HG02870 (cell line): ENCODE results near the gene ADAM33.

Source experiments
- ATAC-seq: cut with Tn5 transposase; IDR thresholded peaks from one replicate; pipeline ENCODE4 v1.9.1; 2021; ENCODE audit warnings: mild to moderate bottlenecking, moderate library complexity; ENCODE audit not compliant: unreplicated experiment

ADAM33 gene

DNA sequence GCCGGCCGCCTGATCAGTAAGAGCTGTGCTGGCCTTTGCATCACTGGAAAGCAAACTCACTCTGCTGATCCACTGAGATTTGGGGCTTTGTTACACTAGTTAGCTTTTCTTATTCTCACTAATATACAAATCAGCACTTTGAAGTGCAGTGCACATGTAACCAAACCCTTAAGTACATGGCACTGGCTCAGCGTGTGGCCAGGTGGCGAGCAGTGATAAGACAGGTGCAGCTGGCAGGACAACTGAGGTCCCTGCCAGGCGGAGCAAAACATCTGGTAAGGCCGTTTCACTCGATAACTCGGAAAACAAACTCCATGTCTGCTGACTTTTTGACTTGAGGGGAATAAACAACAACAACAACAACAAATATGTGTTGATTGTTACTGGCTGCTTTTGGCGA, 29.6 kb downstream of the ADAM33 start:
- ATAC-seq, result no peak

- no peak for ATAC-seq
These were observed 30.4 kb downstream of the ADAM33 start for GRCh38 chr20:3651204-3651962.

DNA sequence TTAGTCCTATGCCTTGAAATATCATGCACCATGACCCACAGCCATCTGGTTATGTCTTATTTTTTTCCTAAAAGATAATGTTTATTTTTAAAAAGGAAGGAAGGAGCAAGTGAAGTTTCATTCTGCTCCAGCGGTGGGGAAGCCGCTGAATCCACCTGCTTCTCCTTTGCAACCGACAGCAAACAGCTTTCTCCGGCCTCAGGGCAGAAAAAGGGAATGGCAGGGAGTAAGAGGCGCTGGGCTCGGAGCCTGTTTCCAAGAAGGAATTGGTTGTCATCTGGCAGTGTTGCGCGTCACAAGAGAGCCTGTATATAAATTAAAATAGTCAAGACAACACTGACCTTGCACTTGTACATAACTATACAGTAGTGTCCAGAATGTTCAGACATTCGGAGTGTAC, 32.9 kb downstream of the ADAM33 start:
- ATAC-seq, result no peak

GRCh38 chr20:3647473-3647872, 34.3 kb downstream of the ADAM33 start:
- ATAC-seq, result no peak

DNA sequence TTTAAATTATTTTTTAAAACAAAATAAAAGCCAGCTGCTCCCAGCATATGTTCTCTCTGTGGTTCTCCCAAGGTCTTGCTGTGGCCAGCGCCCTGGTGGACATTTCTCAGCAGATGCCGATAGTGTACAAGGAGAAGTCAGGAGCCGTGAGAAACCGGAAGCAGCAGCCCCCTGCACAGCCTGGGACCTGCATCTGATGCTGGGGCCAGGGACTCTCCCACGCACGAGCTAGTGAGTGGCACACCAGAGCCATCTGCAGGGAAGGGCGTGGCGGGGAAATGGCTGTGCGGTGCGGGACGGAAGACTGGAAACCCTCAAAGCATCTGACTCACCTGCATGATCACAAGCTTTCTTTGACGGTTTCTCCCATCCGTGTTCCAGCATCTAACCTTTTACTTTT, 35.2 kb downstream of the ADAM33 start:
- ATAC-seq, result no peak

DNA sequence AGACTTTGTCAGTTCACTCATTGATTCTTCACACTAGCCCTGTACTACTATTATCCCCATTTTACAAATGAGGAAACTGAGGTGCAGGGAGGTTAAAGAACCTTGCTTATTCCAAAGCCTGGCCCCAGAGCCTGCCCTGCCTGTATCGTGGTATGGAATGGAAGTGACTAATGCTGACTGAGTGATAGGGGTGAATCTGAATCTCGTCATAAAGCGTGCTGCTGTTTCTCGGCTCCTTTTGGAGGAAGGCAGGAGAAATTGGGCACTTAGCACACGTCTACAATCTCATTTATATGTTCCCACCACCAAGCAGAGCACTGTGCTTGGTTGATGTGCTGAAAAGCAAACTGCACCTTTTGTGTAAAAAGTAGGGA, 35.8 kb downstream of the ADAM33 start:
- ATAC-seq, result no peak

GRCh38 chr20:3645309-3646066, 36.3 kb downstream of the ADAM33 start:
- no peak for ATAC-seq

DNA sequence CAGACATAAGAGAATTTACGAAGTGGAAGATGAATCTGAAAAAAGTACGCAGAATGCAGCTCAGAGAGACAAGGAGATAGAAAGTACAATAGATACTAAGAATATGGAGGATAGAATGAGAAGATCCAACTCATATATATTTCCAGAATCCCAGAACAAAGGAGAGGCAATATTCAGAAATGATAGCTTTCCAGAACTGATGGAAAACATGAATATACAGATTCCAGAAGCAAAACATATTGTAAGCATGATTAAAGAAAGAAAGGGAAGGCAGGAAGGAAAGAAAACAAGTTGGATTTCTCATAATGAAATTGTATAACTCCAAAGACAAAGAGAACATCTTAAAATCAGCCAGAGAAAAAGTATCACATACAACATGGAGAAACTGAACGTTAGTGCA, 41.6 kb downstream of the ADAM33 start:
- no peak for ATAC-seq

DNA sequence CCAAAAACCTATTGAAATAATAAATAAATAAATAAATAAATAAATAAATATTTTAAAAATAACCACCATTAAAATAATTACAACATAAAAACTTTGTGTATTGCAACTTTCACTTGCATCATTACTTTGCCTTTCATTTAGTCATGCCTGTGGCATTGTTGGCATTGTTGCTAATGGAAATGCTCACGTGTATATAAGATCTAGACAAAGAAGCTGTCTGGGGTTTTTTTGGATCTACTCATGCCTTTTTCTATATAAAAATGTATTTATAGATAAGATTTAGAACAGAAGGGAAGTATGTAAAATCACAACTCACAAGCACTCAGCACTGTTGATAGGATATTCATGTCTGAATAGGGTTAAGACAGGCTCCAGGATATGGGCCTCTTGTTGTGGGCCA, 46.5 kb downstream of the ADAM33 start:
- ATAC-seq, result no peak

DNA sequence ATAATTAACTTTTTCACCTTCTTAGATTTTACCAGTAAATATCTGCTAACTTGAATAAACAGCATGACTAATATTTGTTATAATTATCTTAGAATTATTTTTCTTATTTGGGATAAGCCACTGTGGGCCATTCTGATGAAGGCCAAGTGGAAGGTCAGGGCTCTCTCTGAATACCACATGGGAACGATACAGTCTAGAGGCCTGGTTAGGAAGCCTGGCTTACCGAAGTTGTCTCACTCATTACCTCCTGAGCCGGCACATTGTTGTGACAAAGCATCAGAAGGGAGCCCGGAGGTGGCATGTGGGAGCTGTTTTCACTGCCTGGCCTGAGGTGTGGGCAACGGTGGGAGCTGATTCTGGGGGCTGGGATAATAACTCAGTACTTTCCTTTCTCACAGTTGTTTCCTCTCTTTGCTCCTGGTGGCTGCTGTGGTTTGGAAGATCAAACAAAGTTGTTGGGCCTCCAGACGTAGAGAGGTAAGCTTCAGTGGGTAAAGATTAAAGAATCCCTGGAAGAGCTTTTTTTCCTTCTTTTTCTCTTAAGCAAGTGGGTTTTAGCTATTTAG, 47.8 kb downstream of the ADAM33 start:
- ATAC-seq, result no peak

DNA sequence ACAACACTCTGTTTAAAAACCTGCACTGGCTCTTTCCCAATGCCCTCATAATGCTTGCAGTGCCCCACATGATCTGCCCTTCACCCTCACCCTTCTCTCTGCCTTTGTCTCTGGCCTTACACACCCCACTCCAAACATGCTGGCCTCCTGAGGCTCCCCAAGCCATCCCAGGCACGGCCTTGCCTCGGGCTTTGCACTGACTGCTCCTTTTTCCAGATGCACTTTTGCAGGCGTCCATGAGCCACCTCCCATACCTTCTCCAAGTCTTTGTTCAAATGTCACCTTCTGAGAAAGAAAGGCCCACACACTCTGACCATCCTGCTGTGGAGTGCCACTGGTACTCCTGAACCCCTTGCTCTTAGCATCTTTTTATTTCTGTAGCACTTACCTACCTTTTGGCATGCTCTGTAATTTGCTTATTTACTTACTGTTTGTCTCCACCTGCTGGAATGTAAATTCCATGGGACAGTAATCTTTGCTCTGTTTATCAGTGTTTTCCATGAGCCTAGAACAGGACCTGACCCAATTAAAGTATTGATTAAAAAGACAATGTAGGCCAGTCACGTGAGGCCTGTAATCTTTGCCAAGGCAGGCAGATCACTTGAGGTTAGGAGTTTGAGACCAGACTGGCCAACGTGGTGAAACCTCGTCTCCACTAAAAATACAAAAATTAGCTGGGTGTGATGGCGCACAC, 49.4 kb downstream of the ADAM33 start:
- ATAC-seq, result no peak

GRCh38 chr20:3631534-3631933, 50.3 kb downstream of the ADAM33 start:
- no peak for ATAC-seq

GRCh38 chr20:3630429-3630828, 51.4 kb downstream of the ADAM33 start:
- ATAC-seq, result no peak

GRCh38 chr20:3629893-3630292, 51.9 kb downstream of the ADAM33 start:
- ATAC-seq, result no peak

- ATAC-seq, result no peak
These were observed 53.1 kb downstream of the ADAM33 start for GRCh38 chr20:3628502-3629314.

GRCh38 chr20:3627476-3627875, 54.3 kb downstream of the ADAM33 start:
- ATAC-seq, result no peak

- ATAC-seq, result no peak
These were observed 59.4 kb downstream of the ADAM33 start for GRCh38 chr20:3622406-3622805.

- no peak for ATAC-seq
These were observed 60.7 kb downstream of the ADAM33 start for GRCh38 chr20:3621111-3621510.
